ENCODE measurements around the gene HFE. TPM values are rescaled to one million over a fixed set of nuclear protein-coding genes. Genes with fewer than 3 reads are reported as not detected.

The HFE gene
- total and polyA plus RNA-seq, 2 of the 13 experiments (the other 11 are each of a cell fraction or from before 2014, with no cell fraction given): 3.7 to 6.3 TPM

DNA sequence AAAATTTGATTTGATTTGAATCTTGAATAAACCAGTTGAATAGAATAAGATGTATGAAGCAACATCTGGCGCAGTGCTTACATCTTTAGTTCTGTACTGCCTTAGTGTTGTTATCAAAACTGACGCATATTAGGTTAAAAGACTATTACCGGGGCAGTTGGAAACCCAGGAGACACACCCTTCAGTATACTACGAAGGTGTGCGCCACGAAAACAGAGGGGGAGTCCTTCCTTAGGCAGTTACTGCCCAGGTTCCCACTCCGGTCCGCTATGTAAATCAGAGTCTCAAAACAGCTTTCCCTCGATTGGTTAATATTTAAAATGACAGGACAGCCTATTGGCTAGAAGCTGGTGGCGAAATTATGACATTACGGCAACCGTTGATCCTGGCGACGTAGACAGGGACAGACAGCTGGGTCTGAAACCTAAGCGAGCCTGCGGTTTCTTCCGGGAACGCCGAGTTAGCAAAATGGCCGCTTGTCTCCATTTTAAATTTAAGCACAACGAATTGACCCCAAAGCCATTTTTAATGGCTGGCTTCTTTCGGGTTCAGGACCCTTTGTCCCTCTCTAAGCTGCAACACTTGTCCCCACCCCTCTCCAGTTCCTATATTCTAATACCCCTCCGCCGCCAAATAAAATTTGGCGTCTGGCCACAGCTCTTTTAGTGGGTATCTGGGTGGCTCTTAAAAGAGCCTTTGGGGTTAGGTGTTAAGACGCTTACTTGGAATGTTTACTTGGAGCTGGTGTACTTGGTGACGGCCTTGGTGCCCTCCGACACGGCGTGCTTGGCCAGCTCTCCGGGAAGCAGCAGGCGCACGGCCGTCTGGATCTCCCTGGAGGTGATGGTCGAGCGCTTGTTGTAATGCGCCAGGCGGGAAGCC lies 35.8 kb downstream of the HFE start (continued):
- peak; percentile 62; the same call in 1 of the 2 replicates for TF ChIP-seq KLF6 (CRISPR knock-in tag; IDR thresholded peaks at IDR 0.05)
- peak; percentile 84; the same call in 1 of the 2 replicates for TF ChIP-seq ZBTB10 (CRISPR knock-in tag; IDR thresholded peaks at IDR 0.05; ENCODE audit: borderline replicate concordance)
- TF ChIP-seq HHEX (CRISPR knock-in tag; IDR thresholded peaks at IDR 0.05): 0 out of 2 replicates have a peak, but pooled peaks have one; percentile 9
- TF ChIP-seq LRRFIP1 (CRISPR knock-in tag; conservative IDR thresholded peaks at IDR 0.05): no peak
- peak; percentile 61; the same call in 1 of the 2 replicates for TF ChIP-seq ZNF430 (CRISPR knock-in tag; IDR thresholded peaks at IDR 0.05)
- TF ChIP-seq, protein P1, sequence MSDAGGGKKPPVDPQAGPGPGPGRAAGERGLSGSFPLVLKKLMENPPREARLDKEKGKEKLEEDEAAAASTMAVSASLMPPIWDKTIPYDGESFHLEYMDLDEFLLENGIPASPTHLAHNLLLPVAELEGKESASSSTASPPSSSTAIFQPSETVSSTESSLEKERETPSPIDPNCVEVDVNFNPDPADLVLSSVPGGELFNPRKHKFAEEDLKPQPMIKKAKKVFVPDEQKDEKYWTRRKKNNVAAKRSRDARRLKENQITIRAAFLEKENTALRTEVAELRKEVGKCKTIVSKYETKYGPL (CRISPR knock-in tag; IDR thresholded peaks at IDR 0.05): no peak
- TF ChIP-seq MIER2 (CRISPR knock-in tag; IDR thresholded peaks at IDR 0.05): no peak
- peak; percentile 90 for TF ChIP-seq MED8 (CRISPR knock-in tag; IDR thresholded peaks at IDR 0.05; ENCODE audit: insufficient replicate concordance)
- no peak for TF ChIP-seq HDAC6 (IDR thresholded peaks at IDR 0.05; ENCODE audit: low read depth, low read length)
- TF ChIP-seq ZNF780A (CRISPR knock-in tag; IDR thresholded peaks at IDR 0.05): peak; percentile 82; the same call in 1 of the 2 replicates
- peak; percentile 79; the same call in 1 of the 2 replicates for TF ChIP-seq KDM1A (CRISPR knock-in tag; IDR thresholded peaks at IDR 0.05)
- no peak for TF ChIP-seq TOPORS (CRISPR knock-in tag; IDR thresholded peaks at IDR 0.05)
- TF ChIP-seq ZNF772 (CRISPR knock-in tag; IDR thresholded peaks at IDR 0.05): peak; percentile 64; the same call in 1 of the 2 replicates
- peak; percentile 95; the same call in 1 of the 2 replicates for TF ChIP-seq NFKBIZ (CRISPR knock-in tag; IDR thresholded peaks at IDR 0.05)
- TF ChIP-seq ZNF746 (CRISPR knock-in tag; IDR thresholded peaks at IDR 0.05): no peak
